ENCODE data around the gene TRAIP.

- TF ChIP-seq ZNF302 (CRISPR knock-in tag; IDR thresholded peaks at IDR 0.05) (no peak), CTCF (IDR thresholded peaks at IDR 0.05) (no peak), RAD21 (conservative IDR thresholded peaks at IDR 0.05 in 1 of 2, IDR thresholded peaks at IDR 0.05 in 1 of 2) (no peak), MYC (IDR thresholded peaks at IDR 0.05; ENCODE audit: borderline replicate concordance, low read length) (no peak), RNF2 (IDR thresholded peaks at IDR 0.05; ENCODE audit: borderline replicate concordance, low read depth) (no peak), NR3C1 (IDR thresholded peaks at IDR 0.05) (no peak), EP300 (IDR thresholded peaks at IDR 0.05) (no peak)
These were observed 8.9 kb upstream of the TRAIP start for GRCh38 chr3:49865198-49865784.
